HG03565 (cell line): ENCODE results near the gene COMT.
"Not testable (repeated sequence)": the region's sequence is repeated elsewhere in the genome, so short reads cannot be mapped to it uniquely, and the experiment has no call there.

ENCODE experiments used
- ATAC-seq: cut with Tn5 transposase; IDR thresholded peaks from one replicate; pipeline ENCODE4 v1.9.1; 2021; ENCODE audit warnings: mild to moderate bottlenecking, moderate library complexity; ENCODE audit not compliant: unreplicated experiment

Gene COMT

GRCh38 chr22:19907902-19908301 lies 33.7 kb upstream of the COMT start:
- not testable (repeated sequence) for ATAC-seq

DNA sequence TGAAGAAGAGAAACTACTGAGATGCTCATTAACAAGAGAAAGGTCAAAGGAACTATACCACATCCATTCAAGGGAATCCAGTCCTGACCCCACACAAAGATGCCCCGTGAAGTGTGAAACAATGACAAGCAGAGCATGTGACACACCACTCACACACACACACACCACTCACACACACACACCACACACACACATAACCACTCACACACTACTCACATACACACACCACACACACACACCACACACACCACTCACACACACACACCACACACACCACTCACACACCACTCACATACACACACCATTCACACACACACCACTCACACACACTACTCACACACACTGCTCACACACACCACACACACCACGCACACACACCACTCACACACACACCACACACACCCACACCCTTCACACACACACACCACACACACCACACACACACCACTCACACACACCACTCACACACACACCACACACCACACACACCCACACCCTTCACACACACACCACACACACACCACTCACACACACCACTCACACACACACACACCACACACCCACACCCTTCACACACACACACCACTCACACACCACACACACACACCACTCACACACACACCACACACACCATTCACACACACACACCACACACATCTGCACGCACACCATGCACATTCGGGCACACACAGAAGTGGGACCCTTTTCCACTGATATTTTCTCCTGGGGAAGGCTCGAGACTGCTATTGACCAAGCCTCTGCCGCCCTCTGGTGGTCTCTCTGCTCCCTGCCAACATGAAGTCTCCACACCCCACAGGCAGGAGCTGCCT lies 32.0 kb upstream of the COMT start:
- ATAC-seq, result no peak

- no peak for ATAC-seq
These were observed 31.3 kb upstream of the COMT start for GRCh38 chr22:19910180-19910744.

- ATAC-seq, result no peak
These were observed 29.9 kb upstream of the COMT start for GRCh38 chr22:19911540-19912270.

DNA sequence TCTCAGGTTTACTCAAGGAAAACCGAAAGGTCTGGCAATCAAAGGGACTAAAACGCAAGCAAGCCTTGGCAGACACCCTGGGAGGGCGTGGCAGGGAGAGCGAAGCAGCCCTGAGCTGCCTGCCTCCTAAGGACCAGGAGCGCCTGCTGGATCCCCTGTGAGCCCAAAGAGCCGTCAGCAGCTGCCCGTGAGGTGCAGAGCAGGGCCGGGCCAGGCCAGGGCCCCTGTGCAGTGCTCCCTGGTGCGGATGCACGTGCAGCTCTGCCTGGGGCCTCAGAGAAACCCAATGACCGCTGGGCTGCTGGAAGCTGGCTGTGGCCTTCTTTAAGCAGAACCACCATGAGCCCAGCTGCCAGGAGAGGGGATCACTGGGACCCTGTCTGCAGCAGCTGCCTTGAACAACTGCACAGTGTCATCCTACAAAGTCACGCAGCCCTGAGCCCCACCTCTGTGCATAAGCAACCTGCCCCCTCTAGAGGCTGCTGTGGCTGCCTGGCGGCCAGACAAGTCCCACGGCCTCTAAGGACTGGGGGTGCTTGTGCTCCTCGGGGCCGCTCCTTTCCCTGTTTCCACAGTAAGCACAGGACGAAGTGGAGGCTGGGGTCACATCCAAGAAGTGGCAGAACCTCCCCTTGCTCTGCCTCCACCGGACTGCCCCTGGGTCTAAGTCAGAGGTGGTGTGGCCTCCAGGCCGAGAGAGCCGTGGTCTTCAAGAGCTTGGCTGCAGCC lies 29.1 kb upstream of the COMT start:
- ATAC-seq, result no peak

DNA sequence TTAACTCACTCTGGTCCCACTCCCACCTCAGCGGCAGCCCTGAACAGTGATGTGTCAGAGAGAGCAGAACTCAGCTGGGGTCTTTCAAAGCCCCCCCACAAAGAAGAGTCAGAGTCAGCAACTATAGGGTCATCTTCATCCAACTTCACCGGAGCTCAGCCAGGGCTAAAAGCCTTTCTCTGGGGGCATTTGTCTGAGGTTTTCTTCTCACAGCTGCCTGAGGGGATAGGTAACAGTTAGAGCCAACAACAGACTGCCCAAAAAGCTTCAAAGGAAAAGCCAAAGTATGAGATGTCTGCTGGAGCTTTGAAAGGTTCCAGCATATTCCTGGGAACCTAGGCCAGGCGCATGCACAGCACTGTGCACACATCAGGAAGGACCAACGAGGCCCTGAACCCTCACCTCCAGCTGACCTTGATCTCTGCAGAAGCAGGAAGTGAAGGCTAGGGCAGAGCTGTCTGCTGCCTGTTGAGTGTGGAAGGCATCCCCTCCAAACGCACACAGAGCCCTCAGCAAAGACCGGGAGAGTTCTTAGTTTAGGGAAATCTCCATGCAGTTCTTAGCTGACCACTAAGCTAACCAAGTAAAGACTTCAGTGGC lies 28.1 kb upstream of the COMT start:
- no peak for ATAC-seq

DNA sequence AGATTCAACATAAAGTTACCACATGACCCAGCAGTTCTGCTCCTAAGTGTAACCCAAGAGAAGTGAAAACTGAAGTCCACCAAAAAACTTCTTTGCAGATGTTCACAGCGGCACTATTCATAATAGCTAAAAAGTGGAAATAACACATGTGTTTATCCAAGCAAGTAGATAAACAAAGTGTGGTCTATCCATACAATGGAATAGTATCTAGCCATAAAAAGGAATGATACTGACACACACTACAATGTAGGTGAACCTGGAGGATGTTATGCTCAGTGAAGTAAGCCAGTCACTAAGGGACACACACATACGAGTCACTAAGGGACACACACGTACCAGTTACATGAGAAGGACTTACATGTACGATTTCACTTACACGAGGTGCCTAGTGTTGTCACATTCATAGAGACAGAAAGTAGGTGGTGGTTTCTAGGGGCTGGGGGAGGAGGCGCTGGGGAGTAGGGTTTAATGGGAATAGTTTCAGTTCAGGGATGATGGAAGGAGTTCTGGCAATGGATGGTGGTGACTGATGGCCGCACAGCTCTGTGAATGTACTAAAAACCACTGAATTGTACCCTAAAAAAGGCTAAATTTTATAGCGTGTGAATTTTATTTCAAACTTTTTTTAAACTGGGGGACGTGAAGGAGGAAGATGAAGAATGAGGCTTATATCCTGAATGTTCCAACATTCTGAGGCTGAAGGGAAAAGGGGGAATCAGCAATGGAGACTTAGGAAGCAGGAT lies 27.2 kb upstream of the COMT start:
- ATAC-seq, result no peak

DNA sequence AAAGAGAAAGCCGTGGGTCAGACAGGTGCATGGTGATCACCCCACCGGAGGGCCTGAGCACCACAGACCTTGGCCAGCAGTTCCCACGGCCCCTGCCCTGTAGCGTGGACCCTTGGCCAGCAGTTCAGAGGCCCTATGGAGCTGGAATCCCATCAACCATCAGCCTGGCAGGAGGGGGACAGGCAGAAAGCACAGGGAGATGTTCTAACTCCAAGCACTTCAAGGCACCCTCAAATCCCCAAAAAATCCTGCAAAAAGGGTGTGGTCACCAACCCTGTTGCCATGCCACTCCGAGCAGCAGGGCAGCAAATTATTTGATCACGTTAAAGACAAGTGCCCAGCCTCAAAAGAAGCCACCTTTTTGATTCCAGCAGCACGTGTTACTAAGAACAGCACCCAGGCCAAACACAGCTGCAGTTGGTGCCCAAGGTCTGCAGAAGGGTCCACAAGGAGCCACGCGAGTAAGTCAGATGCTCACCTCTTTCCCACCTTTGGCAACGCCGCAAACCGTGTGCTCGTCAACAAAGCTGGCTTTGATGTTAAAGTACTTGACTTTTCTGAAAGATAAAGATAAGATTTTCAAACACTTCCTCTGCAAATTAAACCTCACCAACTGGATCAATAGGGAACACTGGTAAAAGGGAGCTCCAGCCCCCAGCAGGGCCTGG lies 26.2 kb upstream of the COMT start:
- ATAC-seq, result no peak

GRCh38 chr22:19916006-19916405 lies 25.6 kb upstream of the COMT start:
- no peak for ATAC-seq

- ATAC-seq, result no peak
These were observed 24.6 kb upstream of the COMT start for GRCh38 chr22:19916941-19917340.

- ATAC-seq, result no peak
These were observed 24.0 kb upstream of the COMT start for GRCh38 chr22:19917389-19918138.

DNA sequence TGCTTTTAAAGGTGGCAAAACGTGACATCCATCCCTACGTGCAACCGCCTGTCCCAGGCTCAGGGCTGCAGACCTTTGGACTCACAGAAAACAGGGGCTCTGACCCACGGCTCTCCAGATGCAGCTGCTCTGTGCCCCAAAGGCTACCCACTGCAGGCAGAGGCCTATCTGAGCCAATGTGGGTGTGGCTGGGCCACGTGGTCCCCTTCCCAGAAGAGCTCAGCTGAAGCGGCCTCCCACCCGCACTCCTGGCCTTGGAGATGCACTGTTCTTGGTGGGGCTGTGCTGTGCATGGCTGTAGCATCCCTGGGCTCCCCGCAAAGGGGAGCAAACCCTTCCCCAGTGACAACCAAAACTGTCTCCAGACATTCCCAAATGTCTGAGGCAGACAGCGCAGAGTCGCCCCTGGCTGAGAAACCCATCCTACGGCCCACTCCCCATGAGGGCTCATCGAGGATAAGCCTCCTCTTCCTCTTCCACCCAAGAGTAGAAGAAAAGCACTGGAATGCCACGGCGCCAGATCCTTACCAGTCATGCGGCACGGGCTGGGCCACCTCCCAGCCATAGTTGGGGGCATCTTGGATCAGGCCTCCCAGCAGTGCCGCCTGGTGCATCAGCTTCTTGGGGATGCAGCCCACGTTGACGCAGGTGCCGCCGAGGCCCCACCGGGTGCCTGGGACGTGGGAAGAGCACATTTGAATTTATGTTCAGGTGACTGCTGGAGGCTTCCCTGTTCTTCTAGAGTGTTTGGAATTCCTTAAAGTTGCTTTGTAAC lies 23.1 kb upstream of the COMT start:
- no peak for ATAC-seq

DNA sequence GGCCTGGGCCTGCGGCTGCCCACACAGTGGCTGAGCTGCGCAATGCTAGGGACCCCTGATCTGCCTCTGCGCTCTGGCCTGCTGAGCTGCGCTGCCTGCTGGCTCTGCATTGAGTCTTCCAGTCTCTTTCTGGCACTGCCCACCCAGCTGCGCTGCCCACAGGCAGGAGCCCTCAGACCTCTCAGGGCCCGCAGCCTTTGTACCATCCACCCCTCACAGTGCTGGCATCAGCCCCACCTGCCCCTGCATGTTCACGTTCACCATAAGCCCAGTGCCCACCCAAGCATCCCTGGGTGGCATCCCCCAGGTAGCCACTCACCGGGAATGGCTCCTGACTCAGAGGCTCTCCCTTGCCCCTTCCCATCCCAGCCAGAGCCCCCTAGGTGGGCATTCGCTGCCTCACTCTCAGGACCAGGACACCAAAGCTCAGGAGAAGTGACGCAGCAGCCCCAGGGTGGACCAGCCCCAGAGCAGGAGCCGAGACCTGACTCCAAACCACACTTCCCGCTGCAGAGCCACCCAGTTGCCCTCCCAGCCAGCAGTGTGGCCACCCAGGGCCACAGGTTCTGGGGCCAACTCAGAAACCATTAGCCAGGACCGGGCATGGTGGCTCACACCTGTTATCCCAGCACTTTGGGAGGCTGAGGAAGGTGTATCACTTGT lies 21.7 kb upstream of the COMT start:
- ATAC-seq, result no peak

DNA sequence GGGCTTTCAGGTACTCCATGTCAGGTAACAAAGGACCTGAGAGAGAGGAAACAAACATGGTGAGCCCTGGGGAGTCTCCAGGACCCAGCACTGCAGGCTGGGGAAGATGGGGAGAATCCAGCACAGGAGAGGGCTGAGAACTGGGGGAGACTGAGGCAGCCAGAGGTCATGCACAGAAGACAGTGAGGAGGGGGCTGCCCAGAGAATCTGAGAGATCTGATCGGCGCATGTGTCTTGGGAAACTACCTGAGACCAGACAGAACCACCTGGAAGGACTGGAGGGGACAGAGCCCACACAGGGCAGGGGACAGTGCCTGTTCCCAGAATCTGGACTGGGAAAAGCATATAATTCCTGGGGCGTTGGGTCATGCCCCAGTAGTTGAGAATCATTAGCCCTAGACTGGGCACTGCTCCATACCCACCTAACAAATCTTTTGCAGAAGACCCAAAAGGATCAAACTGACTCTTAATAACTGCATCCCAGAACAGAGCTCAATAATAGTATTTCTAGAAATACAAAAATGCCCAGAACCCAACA lies 20.0 kb upstream of the COMT start:
- no peak for ATAC-seq

DNA sequence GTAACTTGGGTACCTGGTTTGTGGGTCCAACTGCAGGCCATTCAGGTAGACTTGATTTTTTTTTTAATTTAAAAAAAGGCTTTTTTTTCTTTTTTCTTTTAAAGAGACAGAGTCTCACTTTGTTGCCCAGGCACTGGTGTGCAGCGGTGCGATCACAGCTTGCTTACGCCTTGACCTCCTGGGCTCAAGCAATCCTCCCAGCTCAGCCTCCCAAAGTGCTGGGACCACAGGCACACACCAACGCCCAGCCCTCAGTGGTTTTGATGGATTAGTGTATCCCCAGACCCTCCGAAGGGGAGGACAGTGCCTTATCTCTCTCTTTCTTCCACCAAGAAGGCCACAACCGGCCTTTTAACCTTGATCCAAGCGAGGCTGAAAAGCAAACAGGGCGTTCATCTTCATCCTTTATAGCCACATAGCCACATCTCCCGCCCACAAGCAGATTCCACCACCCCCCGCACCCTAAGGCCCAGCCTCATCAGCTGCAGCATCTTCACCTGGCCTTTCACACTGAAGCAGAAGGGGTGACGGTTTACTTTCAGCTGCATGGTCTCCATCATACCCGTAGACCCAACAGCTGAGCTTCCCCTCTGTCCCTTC lies 17.6 kb upstream of the COMT start:
- ATAC-seq, result no peak

DNA sequence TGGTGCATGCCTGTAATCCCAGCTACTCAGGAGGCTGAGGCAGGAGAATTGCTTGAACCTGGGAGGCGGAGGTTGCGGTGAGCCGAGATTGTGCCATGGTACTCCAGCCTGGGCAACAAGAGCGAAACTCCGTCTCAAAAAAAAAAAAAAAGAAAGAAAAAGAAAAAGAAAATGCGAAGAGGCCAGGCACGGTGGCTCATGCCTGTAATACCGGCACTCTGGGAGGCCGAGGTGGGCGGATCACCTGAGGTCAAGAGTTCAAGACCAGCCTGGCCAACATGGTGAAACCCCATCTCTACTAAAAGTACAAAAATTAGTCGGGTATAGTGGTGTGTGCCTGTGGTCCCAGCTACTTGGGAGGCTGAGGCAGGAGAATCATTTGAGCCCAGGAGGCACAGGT lies 15.5 kb upstream of the COMT start:
- ATAC-seq, result not testable (repeated sequence)

DNA sequence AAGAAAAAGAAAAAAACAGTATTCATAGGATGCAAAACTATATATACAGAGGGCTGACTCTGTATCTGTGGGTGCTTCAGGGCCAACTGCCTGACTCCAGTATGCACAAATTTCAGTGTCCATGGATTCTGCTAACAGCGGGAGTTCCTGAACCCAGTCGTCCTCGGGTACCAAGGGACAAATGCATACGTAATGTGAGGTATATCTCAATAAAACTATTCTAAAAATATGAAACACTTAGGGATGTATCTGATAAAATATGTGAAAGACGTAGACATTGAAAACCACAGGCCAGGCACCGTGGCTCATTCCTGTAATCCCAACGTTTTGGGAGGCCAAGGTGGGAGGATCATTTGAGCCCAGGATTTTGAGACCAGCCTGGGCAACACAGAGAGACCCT lies 13.9 kb upstream of the COMT start:
- no peak for ATAC-seq
